GM19023 (cell line): ENCODE results near the gene ABCA9.
"Not testable (repeated sequence)": the region's sequence is repeated elsewhere in the genome, so short reads cannot be mapped to it uniquely, and the experiment has no call there.

ENCODE experiments used
- ATAC-seq: cut with Tn5 transposase; IDR thresholded peaks from one replicate; pipeline ENCODE4 v1.9.1; 2021; ENCODE audit warnings: mild to moderate bottlenecking, moderate library complexity; ENCODE audit not compliant: unreplicated experiment

The ABCA9 gene

DNA sequence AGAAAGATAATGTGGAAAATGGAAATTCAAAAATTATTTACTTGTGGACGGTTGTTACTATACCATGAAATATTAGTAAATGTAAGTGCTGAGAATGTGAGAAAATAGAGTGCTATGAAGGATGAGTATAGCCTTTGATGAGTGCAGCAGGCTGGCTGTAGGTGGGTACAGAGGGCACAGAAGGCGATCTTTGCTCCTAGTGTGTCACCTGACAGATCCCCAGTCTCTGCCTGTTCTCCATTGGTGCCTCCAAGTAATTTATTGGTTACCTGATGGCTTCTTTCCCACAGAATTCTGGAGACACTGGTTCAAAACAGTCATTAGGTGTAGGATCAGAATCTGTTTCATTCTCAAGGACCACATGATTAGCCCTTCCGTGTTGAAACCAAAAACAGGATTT is 28.9 kb downstream of the ABCA9 start:
- no peak for ATAC-seq

DNA sequence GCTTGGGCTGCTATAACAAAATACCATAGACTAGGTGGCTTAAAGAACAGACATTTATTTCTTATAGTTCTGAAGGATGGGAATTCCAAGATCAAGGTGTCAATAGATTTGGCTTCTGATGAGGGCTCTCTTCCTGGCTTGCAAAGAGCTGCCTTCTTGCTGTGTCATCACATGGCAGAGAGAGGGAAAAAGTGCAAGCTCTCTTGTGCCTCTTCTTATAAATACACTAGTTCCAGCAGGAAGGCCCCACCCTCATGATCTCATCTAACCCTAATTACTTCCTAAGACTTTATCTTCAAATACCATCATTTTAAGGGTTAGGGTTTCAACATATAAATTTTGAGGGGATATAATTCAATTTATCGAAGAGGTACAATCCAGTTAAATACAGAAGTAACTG is 30.6 kb downstream of the ABCA9 start:
- ATAC-seq, result no peak

DNA sequence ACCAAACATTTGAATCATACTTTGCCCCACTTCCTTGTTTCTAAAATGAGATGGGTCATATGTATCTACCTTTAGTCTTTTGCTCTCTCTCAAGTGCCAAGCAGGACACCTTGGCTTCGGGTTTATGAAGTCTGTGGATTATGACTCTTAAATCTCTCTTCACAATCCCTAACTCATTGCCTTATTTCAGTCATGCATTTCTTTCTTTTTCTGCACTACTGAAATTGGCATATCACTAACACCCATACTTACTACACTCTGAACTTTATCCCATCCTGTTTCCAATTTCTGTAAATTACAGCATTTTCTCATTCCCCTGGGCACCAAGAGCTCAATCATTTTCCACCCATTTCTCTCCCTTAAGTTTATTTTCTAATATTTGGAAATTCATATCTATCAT is 42.0 kb downstream of the ABCA9 start:
- no peak for ATAC-seq

DNA sequence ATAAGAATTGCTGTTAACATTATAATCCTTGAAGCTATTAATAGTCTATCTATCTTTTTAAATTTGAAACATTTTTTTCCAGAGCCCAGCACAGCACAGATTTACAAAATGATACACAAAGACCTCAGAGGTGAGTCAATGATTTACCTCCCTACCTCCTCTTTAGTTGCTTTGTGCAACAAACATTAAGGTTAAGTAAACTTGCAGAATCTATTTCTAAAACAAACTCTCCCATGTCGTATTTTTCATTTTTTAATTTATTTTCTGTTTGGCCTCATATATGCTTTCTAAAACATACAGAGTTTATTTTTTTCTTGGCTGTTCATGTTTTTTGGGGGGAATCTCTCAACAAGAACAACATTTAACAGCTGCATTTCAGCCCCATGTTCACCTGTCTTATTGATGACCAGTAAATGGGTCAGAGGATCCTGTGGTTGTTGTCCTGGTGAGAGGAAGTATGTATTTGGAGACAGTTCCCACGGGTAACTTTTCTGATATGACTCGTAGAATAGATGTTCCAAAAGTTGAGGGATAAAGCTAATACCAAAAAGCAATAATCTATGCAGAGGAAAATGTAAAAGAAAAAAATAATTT is 42.6 kb downstream of the ABCA9 start:
- ATAC-seq, result no peak

DNA sequence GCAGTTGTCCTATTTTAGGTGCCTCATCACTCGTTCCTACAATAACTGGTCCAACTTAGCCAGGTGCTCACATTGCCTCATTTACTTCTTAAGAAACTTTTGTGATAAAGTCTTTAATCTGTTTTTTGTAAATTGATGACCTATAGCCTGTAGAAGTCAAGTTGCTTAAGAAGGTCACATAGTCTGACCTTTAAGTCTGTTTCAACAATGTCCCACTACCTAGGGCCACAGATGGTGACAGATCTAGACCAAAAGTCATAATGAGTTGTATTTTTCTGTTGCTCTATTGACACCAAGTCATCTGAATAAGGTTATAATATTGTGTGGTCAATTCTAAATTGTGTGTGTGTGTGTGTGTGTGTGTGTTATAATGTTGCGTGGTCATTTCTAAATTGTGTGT is 45.1 kb downstream of the ABCA9 start:
- ATAC-seq, result no peak

DNA sequence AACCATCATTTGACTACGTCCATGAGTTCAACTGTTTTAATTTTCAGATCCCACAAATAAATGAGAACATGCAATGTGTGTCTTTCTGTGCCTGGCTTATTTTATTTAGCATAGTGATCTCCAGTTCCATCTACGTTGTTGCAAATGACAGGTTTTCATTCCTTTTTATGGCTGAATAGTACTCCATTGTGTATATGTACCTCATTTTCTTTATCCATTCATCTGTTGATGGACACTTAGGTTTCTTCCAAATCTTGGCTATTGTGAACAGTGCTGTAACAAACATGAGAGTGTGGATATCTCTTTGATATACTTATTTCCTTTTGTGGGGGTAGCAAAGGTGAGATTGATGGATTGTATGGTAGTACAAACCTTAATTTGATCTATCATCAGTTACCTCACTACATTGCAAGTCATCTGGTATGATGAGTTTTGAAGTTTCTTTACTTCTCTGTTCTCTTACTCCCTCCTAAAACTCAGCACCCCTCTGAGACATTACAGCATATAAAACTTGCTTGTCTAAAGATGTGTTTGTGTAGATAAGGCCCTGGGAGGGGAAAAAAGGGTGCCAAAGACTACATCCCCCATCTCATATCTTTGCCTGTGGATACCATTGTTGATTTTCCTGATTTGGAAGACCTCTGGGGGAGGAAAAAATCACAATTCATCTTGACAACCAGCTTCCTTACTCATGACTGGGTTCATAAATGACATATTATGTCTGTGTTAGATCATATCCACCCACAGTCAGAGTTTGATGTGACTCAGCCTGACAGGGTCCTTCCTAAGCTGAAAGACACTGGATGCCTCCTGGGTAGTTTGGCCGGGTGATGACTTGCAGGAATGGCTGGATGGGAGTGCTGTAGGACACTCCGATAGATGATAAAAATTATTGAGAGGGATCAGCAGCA is 47.6 kb downstream of the ABCA9 start:
- ATAC-seq, result no peak

DNA sequence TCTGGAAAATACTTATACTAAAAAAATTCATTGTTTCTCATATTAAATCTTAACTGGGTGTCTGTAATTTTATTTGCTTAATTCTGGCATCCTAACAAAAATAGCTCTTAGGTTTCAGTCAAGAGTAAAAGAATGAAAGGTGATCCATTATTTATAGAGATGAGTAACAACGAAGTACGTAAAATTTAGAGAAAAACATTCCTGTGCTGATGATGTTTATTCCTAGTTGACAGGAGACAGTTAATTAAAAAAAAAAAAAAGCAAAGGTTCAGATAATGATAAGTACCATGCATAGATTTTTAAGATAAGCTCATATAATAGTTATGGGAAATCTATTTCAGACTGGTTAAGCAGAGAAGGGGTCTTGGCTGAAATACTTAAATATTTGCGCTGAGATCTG is 50.8 kb downstream of the ABCA9 start:
- no peak for ATAC-seq

DNA sequence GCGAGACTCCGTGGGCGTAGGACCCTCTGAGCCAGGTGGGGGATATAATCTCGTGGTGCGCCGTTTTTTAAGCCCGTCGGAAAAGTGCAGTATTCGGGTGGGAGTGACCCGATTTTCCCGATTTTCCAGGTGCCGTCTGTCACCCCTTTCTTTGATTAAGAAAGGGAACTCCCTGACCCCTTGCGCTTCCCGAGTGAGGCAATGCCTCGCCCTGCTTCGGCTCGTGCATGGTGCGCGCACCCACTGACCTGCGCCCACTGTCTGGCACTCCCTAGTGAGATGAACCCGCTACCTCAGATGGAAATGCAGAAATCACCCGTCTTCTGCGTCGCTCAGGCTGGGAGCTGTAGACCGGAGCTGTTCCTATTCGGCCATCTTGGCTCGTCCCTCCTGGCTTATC is 56.0 kb downstream of the ABCA9 start:
- ATAC-seq, result not testable (repeated sequence)

DNA sequence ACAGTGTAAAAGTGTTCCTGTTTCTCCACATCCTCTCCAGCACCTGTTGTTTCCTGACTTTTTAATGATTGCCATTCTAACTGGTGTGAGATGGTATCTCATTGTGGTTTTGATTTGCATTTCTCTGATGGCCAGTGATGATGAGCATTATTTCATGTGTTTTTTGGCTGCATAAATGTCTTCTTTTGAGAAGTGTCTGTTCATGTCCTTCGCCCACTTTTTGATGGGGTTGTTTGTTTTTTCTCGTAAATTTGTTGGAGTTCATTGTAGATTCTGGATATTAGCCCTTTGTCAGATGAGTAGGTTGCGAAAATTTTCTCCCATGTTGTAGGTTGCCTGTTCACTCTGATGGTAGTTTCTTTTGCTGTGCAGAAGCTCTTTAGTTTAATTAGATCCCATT is 61.0 kb downstream of the ABCA9 start:
- not testable (repeated sequence) for ATAC-seq

DNA sequence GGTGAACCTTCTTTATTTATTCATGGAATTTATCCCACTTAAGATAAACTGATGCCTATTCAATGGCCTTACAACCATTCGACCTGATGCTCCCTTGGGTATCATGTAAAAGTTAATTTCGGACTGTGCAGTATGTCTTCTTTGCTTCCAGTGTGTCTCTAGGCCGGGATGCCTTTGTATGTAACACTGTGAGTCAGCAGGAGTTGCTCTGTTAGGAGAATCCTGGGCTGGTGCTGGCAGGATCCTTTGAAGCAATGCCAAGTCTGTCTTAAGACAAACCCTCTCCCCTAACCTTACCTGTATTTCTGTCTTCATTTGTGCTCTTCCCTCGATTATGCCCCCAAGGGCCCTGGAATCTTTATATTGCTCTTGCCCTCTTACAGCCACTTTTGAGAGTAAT is 67.6 kb downstream of the ABCA9 start:
- no peak for ATAC-seq

DNA sequence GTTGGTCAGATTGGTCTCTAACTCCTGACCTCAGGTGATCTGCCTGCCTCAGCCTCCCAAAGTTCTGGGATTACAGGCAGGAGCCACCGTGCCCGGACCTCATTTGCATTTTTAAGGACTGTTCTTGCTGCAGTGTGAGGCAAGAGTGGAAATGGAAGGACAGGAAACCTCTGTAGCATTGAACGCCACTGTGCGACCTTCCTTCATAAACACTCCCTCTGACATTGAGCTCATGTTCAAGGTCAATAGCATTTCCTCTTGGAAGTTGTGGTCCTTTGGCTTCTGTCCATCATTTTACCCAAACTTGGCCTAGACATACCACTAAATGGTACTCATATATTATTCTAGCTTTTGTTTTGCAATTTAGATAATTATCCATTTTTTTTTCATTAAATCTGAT is 72.8 kb downstream of the ABCA9 start:
- ATAC-seq, result no peak

DNA sequence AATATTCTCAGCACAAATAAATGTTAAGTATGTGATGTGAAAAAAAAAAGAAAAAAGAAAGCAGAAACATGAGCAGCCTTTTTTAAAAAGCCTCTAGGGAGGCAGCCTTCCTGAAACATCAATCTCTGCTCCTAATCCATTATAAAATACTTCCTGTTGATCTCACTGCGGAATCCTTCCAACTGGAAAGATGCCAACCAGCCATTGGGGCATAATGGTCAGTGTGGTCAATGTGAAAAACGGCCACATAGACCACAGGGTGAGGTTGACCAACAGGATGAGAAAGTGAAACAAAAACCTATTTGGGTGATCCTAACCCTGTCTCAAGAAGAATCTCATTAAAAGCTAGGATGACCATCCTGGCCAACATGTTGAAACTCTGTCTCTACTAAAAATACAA is 79.4 kb downstream of the ABCA9 start:
- no peak for ATAC-seq

DNA sequence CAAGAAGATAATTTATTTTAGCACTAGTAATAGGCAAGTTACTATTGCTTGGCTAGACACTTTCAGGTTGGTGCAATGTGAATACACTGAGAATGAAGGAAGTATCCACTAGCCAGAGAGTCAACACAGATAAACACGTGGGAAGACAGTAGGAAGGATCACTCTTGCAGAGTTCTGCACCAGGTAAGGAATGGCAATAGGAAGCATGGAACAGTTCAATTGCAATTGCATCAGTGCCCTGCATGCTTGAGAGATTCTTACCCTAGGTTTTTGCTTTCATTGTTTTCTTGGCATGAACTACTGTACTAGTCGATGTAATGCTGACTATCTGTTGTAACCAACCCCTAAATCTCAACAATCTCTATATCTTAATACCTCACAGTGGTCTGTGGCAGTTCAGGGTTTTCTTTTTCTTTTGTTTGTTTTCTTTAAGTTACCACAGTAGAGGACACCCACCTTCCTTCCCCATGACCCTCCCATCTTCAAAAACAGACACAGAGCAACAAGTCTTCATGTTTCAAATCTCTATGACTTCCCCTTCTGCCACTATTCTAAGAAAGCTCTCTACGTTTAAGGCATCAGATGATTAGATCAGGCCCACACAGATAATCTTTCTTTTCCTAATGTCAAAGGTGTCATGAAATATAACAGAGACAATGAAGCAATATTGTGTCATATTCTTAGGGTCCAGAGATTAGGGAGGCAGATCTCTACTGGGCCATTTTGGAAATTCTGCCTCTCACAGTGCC is 87.5 kb downstream of the ABCA9 start:
- no peak for ATAC-seq

DNA sequence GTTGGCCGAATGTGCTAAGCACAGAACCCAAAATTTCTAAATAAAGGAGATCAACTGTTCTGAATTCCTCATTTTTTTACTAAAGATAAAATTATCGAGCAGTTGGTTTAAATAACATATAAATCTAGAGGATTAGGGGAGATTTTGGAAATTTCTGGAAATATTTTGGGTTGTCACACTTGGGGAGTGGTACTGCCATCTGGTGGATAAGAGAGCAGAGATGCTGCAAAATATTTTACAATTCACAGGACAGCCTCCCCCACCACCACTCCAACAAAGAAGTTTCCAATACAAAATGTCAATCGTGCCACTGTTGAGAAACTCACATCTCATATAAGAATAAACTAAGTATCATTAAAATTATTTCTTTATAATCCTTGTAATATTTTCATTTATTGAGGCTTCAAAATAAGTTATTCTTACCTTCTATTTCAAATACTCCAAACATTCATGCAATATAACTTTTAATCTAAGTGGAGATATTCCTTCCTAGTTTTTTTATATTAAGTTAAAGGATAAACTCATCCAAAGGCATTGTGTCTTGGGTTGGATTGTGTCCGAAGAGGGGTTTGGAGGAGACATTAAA is 88.5 kb downstream of the ABCA9 start:
- no peak for ATAC-seq

DNA sequence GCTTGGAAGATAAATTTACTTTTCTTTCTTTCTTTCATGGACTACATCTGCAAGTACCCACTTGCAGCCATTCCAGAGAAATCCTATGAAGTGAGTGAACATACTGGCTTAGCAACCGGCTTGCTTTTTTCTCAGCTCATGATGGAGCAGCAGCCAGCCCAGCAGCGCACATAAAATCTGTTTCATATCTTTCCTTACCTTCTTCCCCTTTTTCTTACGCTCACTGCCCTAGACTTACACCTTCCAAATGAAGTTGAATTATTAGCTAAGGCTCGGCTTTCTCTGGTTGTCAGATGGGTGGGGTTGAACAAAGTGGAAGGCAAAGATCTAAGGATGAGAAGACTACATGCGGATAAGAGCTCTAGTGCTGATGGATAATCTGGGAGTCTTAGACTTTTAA is 91.6 kb downstream of the ABCA9 start:
- no peak for ATAC-seq

DNA sequence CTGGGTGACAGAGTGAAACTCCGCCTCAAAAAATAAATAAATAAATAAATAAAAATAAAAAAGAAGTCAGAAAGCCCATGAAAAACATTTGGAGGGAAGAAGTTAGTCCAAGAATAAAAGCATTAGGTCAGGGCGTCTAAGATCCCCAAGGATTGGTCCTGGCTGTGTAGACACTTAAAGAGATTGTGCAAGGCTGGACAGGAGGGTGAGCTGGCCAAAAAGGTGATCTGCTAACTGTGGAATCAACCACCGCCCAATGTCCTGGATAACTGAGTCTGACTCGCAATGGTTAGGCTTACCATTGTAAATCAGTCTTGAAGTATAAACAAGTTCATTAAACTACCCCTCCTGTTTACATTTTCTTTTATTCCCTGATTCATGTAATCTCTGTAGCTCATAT is 96.8 kb downstream of the ABCA9 start:
- ATAC-seq, result no peak

DNA sequence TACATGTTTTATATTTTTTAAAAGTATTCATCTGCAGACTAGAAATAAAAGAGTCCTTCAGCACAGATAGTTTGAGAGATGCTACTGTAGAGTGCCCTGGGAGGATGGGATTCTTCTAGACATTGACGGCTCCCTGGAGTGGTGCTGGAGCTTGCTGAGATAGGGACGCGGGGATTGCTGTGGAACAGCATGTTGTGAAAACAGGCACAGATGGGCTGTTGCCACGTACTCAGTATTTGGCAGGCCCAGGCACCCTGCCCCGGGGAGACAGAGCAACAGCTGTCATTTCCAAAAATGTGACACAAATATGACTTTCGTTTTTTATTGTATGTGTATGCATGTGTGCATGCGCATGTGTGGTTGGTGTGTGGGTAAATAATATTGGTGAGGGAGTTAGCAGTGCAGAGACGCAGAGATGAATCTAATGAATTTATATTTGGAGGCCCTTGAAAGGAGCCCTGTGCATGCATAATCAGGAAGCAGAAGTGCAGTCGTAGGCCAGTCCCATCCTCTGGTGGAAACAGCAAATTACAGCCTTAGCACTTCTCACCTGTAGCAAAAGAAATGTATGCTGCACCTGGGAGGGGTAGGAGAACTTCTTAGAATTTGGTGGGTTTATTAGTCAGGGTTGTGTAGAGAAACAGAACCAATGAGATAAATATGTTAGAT is 99.4 kb downstream of the ABCA9 start:
- ATAC-seq, result no peak

DNA sequence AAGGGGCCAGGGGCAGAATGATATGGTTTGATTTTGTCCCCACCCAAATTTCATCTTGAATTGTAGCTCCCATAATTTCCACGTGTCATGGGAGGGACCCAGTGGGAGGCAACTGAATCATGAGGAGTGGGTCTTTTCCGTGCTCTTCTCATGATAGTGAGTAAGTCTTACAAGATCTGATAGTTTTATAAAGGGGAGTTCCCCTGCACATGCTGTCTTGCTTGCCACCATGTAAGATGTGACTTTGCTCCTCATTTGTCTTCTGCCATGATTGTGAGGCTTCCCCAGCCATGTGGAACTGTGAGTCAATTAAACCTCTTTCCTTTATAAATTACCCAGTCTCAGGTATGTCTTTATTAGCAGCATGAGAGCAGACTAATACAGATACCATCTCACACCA is 101.6 kb downstream of the ABCA9 start:
- ATAC-seq, result not testable (repeated sequence)

DNA sequence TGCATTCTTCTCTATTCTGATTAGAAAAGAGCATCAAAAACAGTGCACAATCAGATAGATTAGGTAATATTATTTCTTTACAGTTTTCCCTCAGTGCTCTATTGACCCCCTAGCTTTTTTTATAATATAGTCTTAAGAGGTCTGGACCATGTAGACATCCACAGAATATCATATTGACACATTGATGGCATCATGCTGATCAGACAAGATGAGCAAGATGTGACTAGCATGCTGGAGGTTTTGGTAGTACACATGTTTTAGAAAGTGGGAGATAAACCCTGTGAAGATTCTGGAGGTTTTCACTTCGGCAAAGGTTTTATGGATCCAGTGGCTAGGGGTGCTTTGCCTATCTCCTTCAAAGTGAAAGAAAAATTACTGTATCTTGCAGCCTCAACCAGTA is 102.8 kb downstream of the ABCA9 start:
- no peak for ATAC-seq

DNA sequence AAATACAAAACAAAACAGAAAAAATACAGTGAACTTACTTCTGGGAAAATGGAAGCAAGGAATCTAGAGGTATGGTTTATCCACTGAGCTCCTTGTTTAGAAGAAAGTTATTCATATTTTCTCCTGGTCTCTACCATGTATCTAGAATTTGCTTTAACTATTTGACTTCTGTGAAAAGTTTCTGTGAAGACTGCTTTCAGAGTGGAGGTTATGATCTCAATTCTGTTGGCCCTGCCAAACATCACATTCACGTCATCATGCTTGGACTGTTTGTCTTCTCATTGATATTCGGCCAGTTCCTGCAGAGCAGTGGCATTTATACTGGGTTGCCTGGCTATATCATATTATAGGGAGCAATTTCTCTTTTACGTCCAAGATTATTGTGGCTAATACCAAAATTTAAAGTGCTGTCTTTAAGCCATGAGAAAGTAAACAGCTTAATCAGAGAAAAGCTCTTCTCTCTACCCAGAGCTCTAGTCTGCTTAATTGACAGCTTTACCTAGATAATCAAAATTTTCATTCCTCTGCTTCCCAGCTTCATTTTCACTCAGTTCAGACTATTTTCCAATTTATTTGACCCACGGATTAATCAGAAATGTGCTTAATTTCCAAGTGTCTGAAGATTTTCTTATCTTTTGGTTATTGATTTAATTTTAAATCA is 105.4 kb downstream of the ABCA9 start, which contains the start of gene ABCA8:
ABCA8 (minus strand) TSS at position 212 of the 661 bp plus-strand sequence. CDS start 13,358 bp downstream, outside the sequence.
- no peak for ATAC-seq
